ENCODE results near the gene NTRK1.

GRCh38 chr1:156815307-156815826 is 45.3 kb upstream of the NTRK1 start:
- TF ChIP-seq CTCF (conservative IDR thresholded peaks at IDR 0.05) = 0 out of 2 replicates have a peak, but pooled peaks have one; percentile 22
- no peak for TF ChIP-seq EZH2 (IDR thresholded peaks at IDR 0.05; ENCODE audit: low read depth)

Measured in PC-9 (cell line).